Gastrocnemius medialis (tissue), 4 donors: ENCODE measurements around the gene SPRN. TPM values are rescaled to one million over a fixed set of nuclear protein-coding genes. Genes with fewer than 3 reads are reported as not detected.

Experiments used
- ATAC-seq, 2 donors: fragments of 150-250 bp; one replicate each; pipeline ENCODE4 v1.9.1; 2016
- DNase-seq, 2 donors: peaks; one replicate each; pipeline ENCODE4 v3.0.0-alpha.2; 2019
- H3K27ac ChIP-seq, 4 donors: fragments of 200-600 bp; sonication (generic); 1 replicate in 1 of 4; 2 replicates in 3 of 4; pipeline ENCODE4 v1.5.1; 2016 to 2018; ENCODE audit warnings: mild to moderate bottlenecking in 2 of 4, moderate library complexity in 1 of 4
- H3K27me3 ChIP-seq, 3 donors: fragments of 200-600 bp; sonication (generic) in 2 of 3; 1 replicate in 1 of 3; 2 replicates in 2 of 3; pipeline versions ENCODE4 v1.5.1 to v1.6.0; 2016 to 2019; ENCODE audit warnings: mild to moderate bottlenecking in 1 of 3, moderate library complexity in 1 of 3
- H3K36me3 ChIP-seq, 2 donors: fragments of 200-600 bp; sonication (generic) in 1 of 2; one replicate each; pipeline ENCODE4 v1.5.1; 2017 to 2018
- H3K4me1 ChIP-seq, 2 donors: fragments of 200-600 bp; sonication (generic) in 1 of 2; one replicate each; pipeline ENCODE4 v1.5.1; 2016 to 2017; ENCODE audit warnings: mild to moderate bottlenecking in 2 of 2
- H3K4me3 ChIP-seq, 4 donors: fragments of 200-600 bp; sonication (generic) in 3 of 4; 1 replicate in 1 of 4; 2 replicates in 3 of 4; pipeline ENCODE4 v1.5.1; 2016 to 2019; ENCODE audit warnings: mild to moderate bottlenecking in 2 of 4
- H3K9me3 ChIP-seq, 3 donors: fragments of 200-600 bp; sonication (generic) in 2 of 3; 1 replicate in 1 of 3; 2 replicates in 2 of 3; pipeline ENCODE4 v1.5.1; 2016 to 2019
- POLR2A ChIP-seq, 2 donors: fragments of 450-650 bp; IDR thresholded peaks; one replicate each; pipeline ENCODE4 v1.6.1; 2017; ENCODE audit warnings: antibody characterized with exemption in 2 of 2, mild to moderate bottlenecking in 2 of 2, moderate library complexity in 2 of 2
- in situ Hi-C, 4 donors: fragments of 200-750 bp; cut with MboI; loops; one replicate each; pipeline versions ENCODE4 v1.15.0 to v1.8.0; 2017; ENCODE audit warnings: low sequenced_read_pairs in 4 of 4
- intact Hi-C: fragments of 100-400 bp; cut with DNase I; formaldehyde crosslinking; loops from one replicate; pipeline ENCODE4 v1.15.1; 2023; ENCODE audit warnings: low total_unique reads
- microRNA-seq, 2 donors: library from miRNA; unstranded; fragments of <30 nt; microRNA quantifications; one replicate each; pipeline ENCODE4, GENCODE V29; 2016; ENCODE audit warnings: borderline replicate concordance in 2 of 2
- total RNA-seq, 4 donors: library from RNA; depleted of rRNA; stranded (reverse); fragments of >200 nt; gene quantifications; one replicate each; pipeline versions ENCODE4 v1.1.0 to v1.2.3, GENCODE V29; 2016
- TF ChIP-seq, protein P1 (sequence below), 5 experiments: fragments of 450-650 bp in 3 of 5; fragments of 200-600 bp in 2 of 5; sonication (generic) in 2 of 5; IDR thresholded peaks in 4 of 5; conservative IDR thresholded peaks in 1 of 5; 1 replicate in 4 of 5; 2 replicates in 1 of 5; pipeline ENCODE4 v1.5.1; 2016 to 2019; ENCODE audit warnings: antibody characterized with exemption in 5 of 5, mild to moderate bottlenecking in 3 of 5, moderate library complexity in 3 of 5

SPRN gene
- total RNA-seq, 4 donors from 2014 or later: not detected

DNA sequence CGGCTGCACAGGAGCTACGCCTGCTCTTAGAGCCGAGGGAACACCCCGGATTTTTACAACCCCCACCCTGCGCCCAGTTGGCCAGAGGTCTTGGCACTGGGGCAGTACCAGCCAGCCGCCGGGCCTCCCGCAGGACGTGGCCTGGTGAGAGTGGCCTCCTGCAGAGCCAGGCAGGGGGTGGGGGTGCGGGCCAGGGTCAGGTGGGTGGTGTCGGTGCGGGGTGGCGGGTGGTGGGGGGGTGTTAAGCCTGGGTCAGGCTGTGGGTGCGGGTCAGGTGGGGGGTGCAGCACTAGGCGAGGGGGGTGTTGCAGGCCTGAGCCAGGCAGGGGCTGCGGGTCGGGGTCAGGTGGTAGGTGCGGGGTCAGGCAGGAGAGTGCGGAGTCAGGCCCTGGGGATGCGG is 51.9 kb downstream of the SPRN start:
- Histone ChIP-seq H3K4me3 (peak overlapping the region; percentile 71 to 88 (median 80)), H3K36me3 (peaks cover 0 to 25% of the 10 kb centered on the region in 2 donors), H3K27me3 (no peaks in the 10 kb centered on the region), H3K4me1 (peaks cover 9 to 14% of the 10 kb centered on the region in 2 donors), H3K27ac (peak overlapping the region; percentile 18 to 83 (median 46)), H3K9me3 (no peaks in the 10 kb centered on the region)
- in situ Hi-C loops (no loop called here), intact Hi-C loops (loop anchor here (2.0 kb wide), 1 partner anchor 64 kb away; the partner anchor contains the start of genes TUBGCP2 and ZNF511)
- no peak for TF ChIP-seq POLR2A (IDR thresholded peaks at IDR 0.05)
- TF ChIP-seq, protein P1, sequence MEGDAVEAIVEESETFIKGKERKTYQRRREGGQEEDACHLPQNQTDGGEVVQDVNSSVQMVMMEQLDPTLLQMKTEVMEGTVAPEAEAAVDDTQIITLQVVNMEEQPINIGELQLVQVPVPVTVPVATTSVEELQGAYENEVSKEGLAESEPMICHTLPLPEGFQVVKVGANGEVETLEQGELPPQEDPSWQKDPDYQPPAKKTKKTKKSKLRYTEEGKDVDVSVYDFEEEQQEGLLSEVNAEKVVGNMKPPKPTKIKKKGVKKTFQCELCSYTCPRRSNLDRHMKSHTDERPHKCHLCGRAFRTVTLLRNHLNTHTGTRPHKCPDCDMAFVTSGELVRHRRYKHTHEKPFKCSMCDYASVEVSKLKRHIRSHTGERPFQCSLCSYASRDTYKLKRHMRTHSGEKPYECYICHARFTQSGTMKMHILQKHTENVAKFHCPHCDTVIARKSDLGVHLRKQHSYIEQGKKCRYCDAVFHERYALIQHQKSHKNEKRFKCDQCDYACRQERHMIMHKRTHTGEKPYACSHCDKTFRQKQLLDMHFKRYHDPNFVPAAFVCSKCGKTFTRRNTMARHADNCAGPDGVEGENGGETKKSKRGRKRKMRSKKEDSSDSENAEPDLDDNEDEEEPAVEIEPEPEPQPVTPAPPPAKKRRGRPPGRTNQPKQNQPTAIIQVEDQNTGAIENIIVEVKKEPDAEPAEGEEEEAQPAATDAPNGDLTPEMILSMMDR (IDR thresholded peaks at IDR 0.05 in 4 of 5, conservative IDR thresholded peaks at IDR 0.05 in 1 of 5): no peak
- no peak for ATAC-seq
- no peak for DNase-seq

Small RNAs within 50 kb of the gene (microRNA-seq; reads per million reads assigned to microRNA genes)
- 0 reads per million in 2 donors for gene MIR3944

Other genes with a start within 250 kb of the SPRN start
- gene UTF1, start 194.4 kb downstream of the SPRN start, total RNA-seq: not detected
- 1 to 10 TPM in 1 of 4 donors, under 1 TPM in 3; 0.13 to 1.3 (median 0.34) TPM for gene VENTX, start 186.8 kb downstream of the SPRN start, total RNA-seq
- 1 to 10 TPM in 3 of 4 donors, under 1 TPM in 1; 0.90 to 2.1 (median 1.2) TPM for gene ADAM8, start 147.8 kb downstream of the SPRN start, total RNA-seq
- gene TUBGCP2, start 115.8 kb downstream of the SPRN start, total RNA-seq: 10 to 100 TPM; 21.5 to 43.8 (median 36.5) TPM
- gene ZNF511, start 115.7 kb downstream of the SPRN start, total RNA-seq: 10 to 100 TPM; 25.0 to 49.5 (median 41.9) TPM
- gene CALY, start 87.7 kb downstream of the SPRN start, total RNA-seq: not detected
- gene PRAP1, start 77.3 kb downstream of the SPRN start, total RNA-seq: 1 to 10 TPM in 2 of 4 donors, under 1 TPM in 1, not detected in 1; 0.59 to 1.4 (median 1.1) TPM
- gene FUOM, start 66.6 kb downstream of the SPRN start, total RNA-seq: 1 to 10 TPM; 3.2 to 8.9 (median 5.6) TPM
- gene ECHS1, start 51.3 kb downstream of the SPRN start, total RNA-seq: 100 to 1,000 TPM in 3 of 4 donors, 10 to 100 TPM in 1; 96.7 to 123 (median 106) TPM
- gene PAOX, start 45.4 kb downstream of the SPRN start, total RNA-seq: 1 to 10 TPM; 4.9 to 7.7 (median 6.7) TPM
- 10 to 100 TPM; 12.2 to 23.9 (median 14.1) TPM for gene MTG1, start 30.5 kb downstream of the SPRN start, total RNA-seq
- 1 to 10 TPM in 2 of 4 donors, under 1 TPM in 2; 0.11 to 1.4 (median 0.71) TPM for gene SCART1, start 29.3 kb upstream of the SPRN start, total RNA-seq
- gene CYP2E1, start 102.7 kb upstream of the SPRN start, total RNA-seq: 10 to 100 TPM in 1 of 4 donors, 1 to 10 TPM in 2, under 1 TPM in 1; 0.97 to 14.0 (median 4.4) TPM
- under 1 TPM in 1 of 4 donors, not detected in 3; 0.32 TPM for gene SYCE1, start 141.0 kb upstream of the SPRN start, total RNA-seq
- not detected for gene FRG2B, start 202.2 kb upstream of the SPRN start, total RNA-seq